Pulmonary artery endothelial cell (primary cell): Measurements from ENCODE around the gene PRMT5. TPM values are rescaled to one million over a fixed set of nuclear protein-coding genes. Genes with fewer than 3 reads are reported as not detected.

Source experiments
- DNase-seq: peaks from one replicate; pipeline ENCODE4 v3.0.0-alpha.2; 2011; ENCODE audit warnings: low read depth, low spot score
- total RNA-seq: library from RNA; depleted of rRNA; stranded (reverse); fragments of >200 nt; gene quantifications from 2 replicates; pipeline ENCODE4 v1.2.3, GENCODE V29; 2014

Gene PRMT5
- total RNA-seq, 1 donor from 2014 or later: 67.0 TPM

GRCh38 chr14:22897357-22897756, 31.8 kb downstream of the PRMT5 start:
- DNase-seq: no peak

DNA sequence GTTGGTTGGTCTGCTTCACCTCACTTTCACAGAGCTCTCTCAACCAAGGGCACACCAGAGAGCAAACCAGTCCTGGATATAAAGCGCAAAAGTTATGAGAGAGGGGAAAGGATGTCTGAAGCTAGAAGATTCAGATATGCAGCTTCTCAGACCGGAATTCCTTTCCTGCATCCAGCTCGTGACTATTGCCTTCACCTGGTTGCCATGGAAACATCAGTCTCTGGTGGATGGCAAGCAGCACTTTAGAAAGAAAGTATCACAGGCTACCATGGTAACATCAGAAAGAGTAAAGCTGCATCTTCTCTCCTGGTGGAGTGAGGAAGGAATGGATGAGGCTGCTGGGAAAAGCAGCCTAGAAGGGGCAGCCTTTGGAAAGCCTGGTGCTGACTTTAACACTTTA, 32.4 kb downstream of the PRMT5 start:
- DNase-seq: no peak

- no peak for DNase-seq
Measured at GRCh38 chr14:22896356-22896755, 32.8 kb downstream of the PRMT5 start.

DNA sequence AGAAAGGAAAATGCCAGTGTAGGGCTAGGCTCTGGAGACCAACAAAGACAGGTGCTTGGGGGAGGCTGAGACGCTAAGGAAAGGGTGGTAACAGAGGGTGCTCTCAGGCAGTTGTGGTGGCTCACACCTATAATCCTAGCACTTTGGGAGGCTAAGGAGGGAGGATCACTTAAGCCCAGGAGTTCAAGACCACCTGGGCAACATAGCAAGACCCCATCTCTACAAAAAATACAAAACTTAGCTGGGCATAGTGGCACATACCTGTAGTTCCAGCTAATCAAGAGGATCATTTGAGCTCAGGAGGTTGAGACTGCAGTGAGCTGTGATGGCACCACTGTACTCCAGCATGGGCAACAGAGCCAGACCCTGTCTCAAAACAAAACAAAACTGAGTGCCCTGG, 33.8 kb downstream of the PRMT5 start:
- no peak for DNase-seq

- no peak for DNase-seq
Measured at GRCh38 chr14:22893706-22894105, 35.5 kb downstream of the PRMT5 start.

- DNase-seq: no peak
Measured at GRCh38 chr14:22892488-22892887, 36.7 kb downstream of the PRMT5 start.

GRCh38 chr14:22890416-22890815, 38.8 kb downstream of the PRMT5 start:
- DNase-seq: no peak

DNA sequence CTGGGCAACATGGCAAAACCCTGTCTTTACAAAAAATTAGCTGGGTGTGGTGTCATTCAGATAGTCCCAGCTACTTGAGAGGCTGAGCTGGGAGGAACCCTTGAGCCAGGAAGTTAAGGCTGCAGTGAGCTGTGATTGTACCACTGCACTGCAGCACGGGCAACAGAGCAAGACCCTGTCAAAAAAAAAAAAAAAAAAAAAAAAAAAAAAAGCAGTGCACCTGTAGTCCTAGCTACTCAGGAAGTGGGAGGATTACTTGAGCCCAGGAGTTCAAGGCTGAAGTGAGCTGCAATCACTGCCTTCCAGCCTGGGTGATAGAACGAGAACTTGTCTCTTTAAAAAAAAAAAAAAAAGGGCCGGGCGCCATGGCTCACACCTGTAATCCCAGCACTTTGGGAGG, 40.5 kb downstream of the PRMT5 start:
- DNase-seq: no peak

DNA sequence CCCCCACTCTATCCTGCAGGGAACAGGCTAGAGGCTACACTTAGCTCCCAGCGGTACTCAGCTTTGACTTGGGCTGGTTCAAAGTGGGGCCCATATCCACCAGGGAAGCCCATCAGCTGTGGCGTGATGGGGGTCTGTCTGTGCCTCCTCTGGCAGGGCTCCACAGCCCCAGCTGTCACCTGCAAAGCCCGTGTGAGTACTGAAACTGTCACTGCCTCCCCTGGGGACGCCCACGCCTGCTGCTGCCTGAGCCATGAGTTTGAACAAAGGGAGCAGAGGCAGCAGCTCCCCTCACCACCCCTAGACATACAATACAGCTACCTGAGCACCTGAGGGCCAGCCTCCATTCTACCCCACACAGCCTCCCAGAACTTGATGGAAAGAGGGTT, 41.2 kb downstream of the PRMT5 start:
- no peak for DNase-seq

GRCh38 chr14:22887260-22887989, 41.8 kb downstream of the PRMT5 start:
- DNase-seq: no peak

DNA sequence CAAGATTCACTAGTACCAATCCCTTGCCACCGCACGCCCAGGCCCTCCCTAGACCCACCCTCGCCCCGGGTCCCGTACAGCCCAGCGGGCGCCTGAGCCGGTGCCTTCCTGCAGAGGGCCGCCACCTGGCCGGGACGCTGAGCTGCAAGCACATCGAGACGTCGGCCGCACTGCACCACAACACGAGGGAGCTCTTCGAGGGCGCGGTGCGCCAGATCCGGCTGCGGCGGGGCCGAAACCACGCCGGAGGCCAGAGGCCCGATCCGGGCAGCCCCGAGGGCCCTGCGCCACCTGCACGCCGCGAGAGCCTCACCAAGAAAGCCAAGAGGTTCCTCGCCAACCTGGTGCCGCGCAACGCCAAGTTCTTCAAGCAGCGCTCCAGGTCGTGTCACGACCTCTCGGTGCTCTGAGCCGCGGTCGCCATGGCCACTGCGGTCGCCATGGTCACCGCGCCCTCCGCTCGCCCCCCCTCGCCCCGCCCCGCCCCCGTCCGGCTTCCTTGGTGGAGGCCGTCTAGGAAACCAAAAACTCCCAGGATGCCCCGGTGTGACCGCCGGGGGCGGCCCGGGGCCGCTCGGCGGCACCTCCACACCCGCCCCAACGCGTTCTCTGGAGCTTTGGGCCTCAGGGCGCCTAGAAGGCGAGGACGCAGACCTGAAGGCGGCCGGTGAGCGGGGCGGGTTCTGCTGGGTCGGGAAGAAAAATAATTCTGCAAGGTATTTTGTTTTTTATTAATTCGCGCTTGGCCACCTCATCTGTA, 42.5 kb downstream of the PRMT5 start:
- no peak for DNase-seq

DNA sequence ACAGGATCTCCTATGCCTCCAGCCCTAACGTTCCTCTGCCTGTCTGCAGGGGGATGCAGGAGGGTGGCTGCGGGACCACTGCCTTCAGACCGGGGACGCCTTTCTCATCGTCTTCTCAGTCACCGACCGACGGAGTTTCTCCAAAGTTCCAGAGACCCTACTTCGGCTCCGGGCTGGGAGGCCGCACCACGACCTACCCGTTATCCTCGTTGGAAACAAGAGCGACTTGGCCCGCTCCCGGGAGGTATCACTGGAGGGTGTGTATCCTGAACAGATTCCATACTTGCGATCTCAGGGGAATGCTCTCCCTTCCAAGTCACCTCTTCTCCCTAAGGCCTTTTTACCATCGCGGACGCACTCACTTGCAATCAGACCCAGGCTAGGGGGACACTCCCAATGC, 43.2 kb downstream of the PRMT5 start:
- DNase-seq: no peak

GRCh38 chr14:22884738-22885523, 44.2 kb downstream of the PRMT5 start:
- DNase-seq: no peak

DNA sequence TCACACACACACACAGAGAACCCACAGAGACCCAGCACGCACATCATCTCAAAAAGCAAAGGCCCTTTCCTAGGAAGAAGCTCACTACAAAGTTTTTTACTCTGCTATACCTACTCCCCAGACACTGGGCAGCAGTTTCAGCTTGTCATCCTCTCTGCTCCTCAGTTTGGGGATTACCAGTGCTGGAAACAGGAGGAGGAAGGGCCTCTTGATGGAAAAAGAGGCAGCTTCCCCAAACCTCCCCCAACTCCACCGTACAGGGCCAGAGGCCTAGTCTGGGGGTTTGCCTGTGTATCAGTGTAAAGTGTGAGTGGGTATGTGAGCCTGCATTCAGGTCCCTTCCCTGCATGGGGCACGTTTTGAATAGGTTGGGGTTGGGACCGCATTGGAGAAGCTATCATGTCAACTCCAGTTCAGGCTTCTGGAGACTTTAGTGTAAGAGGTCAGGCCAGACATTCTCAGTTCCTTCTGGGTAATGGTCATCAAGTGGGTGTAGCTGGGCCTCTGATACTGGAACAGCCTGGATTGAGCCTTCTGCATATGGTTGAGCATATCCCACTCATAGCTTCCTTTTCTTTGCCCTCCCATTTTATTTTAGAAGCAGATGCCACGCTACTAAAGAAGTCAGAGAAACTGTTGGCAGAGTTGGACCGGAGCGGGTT, 45.0 kb downstream of the PRMT5 start:
- no peak for DNase-seq

- no peak for DNase-seq
Measured at GRCh38 chr14:22883173-22883976, 45.8 kb downstream of the PRMT5 start, which contains the start of gene REM2. Gene REM2 (plus strand): TSS chr14:22883222. CDS start chr14:22883288, 66 bp downstream.

GRCh38 chr14:22882529-22883172, 46.5 kb downstream of the PRMT5 start:
- DNase-seq: no peak

DNA sequence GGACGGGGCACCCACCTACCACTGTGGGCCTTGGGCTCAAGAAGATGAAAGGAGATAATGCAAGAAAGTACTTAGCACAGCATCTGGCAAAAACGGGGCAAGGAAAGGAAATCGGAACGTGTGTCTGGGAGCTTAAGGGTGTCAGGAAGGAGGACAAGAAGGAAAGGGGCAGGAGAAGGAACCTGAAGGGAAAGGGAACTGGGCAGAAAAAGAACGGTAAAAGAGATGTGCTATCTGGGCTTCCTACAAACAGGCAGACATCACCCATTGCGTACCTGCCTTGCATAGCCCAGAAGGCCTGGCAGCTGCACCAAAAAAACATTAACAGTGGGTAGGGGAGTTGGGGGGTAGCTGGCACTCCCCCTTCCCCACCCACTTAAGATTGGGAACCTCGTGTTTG, 47.1 kb downstream of the PRMT5 start:
- DNase-seq: no peak

- DNase-seq: no peak
Measured at GRCh38 chr14:22878271-22879246, 50.6 kb downstream of the PRMT5 start.

DNA sequence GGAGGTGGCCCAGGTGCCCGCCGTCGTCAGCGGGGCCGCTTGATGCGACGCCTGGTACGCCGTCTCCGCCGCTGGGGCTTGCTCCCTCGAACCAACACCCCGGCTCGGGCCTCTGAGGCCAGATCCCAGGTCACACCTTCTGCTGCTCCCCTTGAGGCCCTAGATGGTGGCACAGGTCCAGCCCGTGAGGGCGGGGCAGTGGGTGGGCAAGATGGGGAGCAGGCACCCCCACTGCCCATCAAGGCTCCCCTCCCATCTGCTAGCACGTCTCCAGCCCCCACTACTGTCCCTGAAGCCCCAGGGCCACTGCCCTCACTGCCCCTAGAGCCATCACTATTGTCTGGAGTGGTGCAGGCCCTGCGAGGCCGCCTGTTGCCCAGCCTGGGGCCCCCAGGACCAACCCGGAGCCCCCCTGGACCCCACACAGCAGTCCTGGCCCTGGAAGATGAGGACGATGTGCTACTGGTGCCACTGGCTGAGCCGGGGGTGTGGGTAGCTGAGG, 52.1 kb downstream of the PRMT5 start:
- DNase-seq: no peak
